Measurements from ENCODE around the gene DOK3. TPM values are rescaled to one million over a fixed set of nuclear protein-coding genes. Genes with fewer than 3 reads are reported as not detected.

The DOK3 gene
- total and polyA plus RNA-seq, 2 experiments from 2014 or later, result 2.2 to 11.1 TPM

- TF ChIP-seq JUNB (IDR thresholded peaks at IDR 0.05; ENCODE audit: unreplicated experiment) (no peak), EZH2 (IDR thresholded peaks at IDR 0.05; ENCODE audit: low read depth, unreplicated experiment) (no peak), CTCF (conservative IDR thresholded peaks at IDR 0.05; ENCODE audit: low read depth in 2 of 2) (no peak)
- TF ChIP-seq, protein P1, sequence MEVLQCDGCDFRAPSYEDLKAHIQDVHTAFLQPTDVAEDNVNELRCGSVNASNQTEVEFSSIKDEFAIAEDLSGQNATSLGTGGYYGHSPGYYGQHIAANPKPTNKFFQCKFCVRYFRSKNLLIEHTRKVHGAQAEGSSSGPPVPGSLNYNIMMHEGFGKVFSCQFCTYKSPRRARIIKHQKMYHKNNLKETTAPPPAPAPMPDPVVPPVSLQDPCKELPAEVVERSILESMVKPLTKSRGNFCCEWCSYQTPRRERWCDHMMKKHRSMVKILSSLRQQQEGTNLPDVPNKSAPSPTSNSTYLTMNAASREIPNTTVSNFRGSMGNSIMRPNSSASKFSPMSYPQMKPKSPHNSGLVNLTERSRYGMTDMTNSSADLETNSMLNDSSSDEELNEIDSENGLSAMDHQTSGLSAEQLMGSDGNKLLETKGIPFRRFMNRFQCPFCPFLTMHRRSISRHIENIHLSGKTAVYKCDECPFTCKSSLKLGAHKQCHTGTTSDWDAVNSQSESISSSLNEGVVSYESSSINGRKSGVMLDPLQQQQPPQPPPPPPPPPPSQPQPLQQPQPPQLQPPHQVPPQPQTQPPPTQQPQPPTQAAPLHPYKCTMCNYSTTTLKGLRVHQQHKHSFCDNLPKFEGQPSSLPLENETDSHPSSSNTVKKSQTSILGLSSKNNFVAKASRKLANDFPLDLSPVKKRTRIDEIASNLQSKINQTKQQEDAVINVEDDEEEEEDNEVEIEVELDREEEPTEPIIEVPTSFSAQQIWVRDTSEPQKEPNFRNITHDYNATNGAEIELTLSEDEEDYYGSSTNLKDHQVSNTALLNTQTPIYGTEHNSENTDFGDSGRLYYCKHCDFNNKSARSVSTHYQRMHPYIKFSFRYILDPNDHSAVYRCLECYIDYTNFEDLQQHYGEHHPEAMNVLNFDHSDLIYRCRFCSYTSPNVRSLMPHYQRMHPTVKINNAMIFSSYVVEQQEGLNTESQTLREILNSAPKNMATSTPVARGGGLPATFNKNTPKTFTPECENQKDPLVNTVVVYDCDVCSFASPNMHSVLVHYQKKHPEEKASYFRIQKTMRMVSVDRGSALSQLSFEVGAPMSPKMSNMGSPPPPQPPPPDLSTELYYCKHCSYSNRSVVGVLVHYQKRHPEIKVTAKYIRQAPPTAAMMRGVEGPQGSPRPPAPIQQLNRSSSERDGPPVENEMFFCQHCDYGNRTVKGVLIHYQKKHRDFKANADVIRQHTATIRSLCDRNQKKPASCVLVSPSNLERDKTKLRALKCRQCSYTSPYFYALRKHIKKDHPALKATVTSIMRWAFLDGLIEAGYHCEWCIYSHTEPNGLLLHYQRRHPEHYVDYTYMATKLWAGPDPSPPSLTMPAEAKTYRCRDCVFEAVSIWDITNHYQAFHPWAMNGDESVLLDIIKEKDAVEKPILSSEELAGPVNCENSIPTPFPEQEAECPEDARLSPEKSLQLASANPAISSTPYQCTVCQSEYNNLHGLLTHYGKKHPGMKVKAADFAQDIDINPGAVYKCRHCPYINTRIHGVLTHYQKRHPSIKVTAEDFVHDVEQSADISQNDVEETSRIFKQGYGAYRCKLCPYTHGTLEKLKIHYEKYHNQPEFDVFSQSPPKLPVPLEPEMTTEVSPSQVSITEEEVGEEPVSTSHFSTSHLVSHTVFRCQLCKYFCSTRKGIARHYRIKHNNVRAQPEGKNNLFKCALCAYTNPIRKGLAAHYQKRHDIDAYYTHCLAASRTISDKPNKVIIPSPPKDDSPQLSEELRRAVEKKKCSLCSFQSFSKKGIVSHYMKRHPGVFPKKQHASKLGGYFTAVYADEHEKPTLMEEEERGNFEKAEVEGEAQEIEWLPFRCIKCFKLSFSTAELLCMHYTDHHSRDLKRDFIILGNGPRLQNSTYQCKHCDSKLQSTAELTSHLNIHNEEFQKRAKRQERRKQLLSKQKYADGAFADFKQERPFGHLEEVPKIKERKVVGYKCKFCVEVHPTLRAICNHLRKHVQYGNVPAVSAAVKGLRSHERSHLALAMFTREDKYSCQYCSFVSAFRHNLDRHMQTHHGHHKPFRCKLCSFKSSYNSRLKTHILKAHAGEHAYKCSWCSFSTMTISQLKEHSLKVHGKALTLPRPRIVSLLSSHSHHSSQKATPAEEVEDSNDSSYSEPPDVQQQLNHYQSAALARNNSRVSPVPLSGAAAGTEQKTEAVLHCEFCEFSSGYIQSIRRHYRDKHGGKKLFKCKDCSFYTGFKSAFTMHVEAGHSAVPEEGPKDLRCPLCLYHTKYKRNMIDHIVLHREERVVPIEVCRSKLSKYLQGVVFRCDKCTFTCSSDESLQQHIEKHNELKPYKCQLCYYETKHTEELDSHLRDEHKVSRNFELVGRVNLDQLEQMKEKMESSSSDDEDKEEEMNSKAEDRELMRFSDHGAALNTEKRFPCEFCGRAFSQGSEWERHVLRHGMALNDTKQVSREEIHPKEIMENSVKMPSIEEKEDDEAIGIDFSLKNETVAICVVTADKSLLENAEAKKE (CRISPR knock-in tag; IDR thresholded peaks at IDR 0.05), result no peak
Observed at GRCh38 chr5:177550122-177550521, 40.5 kb upstream of the DOK3 start (continued).

DNA sequence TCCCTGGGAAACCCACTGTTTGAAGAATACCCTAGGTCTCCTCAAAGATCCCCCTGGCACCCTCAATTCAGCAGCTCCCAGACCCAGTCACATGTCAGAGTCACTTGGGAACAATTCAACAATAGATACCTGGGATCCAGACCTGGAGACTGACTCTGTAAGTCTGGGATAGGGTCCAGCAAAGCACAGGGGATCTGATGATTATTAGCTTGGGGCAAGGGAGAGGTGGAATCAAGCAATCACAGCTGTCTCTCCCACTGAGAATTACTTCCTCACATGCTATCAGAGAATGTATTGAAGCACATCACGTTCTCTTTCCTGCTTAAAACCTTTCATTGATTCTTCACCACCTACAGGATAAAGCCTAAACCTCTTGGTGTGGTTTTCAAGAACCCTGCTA is 38.9 kb upstream of the DOK3 start:
- H3K4me1 Mint-ChIP-seq, result peaks cover 23% of the 10 kb centered on the region
- no peak for ATAC-seq
- Histone ChIP-seq H3K27ac (ENCODE audit: low read depth) (no peak overlapping the region), H2AFZ (no peak overlapping the region), H3K79me2 (replicated peaks; ENCODE audit: insufficient read depth) (peaks cover 98% of the 10 kb centered on the region), H3K27me3 (ENCODE audit: insufficient read depth) (no peaks in the 10 kb centered on the region), H3F3A (replicated peaks; ENCODE audit: low read depth) (0 out of 2 replicates have a peak, but pooled peaks cover 4% of the 10 kb centered on the region), H3K9me2 (ENCODE audit: insufficient read depth) (no peaks in the 10 kb centered on the region), H4K20me1 (replicated peaks; ENCODE audit: insufficient read depth) (peaks cover 72% of the 10 kb centered on the region), H3K4me2 (no peak overlapping the region), H3K4me1 (ENCODE audit: insufficient read depth) (peaks cover 4% of the 10 kb centered on the region; the same call in 1 of the 2 replicates), H3K4me3 (no peak overlapping the region), H3K36me3 (ENCODE audit: insufficient read depth) (peaks cover 11% of the 10 kb centered on the region; the same call in 1 of the 2 replicates)
- peaks cover 27% of the 10 kb centered on the region for H3K36me3 Mint-ChIP-seq (ENCODE audit: low read depth)
- H3K27ac Mint-ChIP-seq, result no peak overlapping the region
- no peaks in the 10 kb centered on the region for H3K9me3 Mint-ChIP-seq
- DNase-seq (ENCODE audit: low spot score), result no peak
- H3K4me3 Mint-ChIP-seq, result no peak overlapping the region
- peaks cover 6% of the 10 kb centered on the region for H3K27me3 Mint-ChIP-seq (ENCODE audit: insufficient read depth, low read depth, poor library complexity)
- TF ChIP-seq EZH2 (IDR thresholded peaks at IDR 0.05; ENCODE audit: low read depth, unreplicated experiment) (no peak), ZNF331 (CRISPR knock-in tag; IDR thresholded peaks at IDR 0.05; ENCODE audit: low read depth) (no peak), STAT1 (IDR thresholded peaks at IDR 0.05; ENCODE audit: unreplicated experiment) (no peak), EZH2phosphoT487 (IDR thresholded peaks at IDR 0.05; ENCODE audit: unreplicated experiment) (no peak), CREB1 (CRISPR knock-in tag; IDR thresholded peaks at IDR 0.05; ENCODE audit: low read depth) (no peak), ZNF114 (CRISPR knock-in tag; IDR thresholded peaks at IDR 0.05) (no peak)
- TF ChIP-seq, protein P2, sequence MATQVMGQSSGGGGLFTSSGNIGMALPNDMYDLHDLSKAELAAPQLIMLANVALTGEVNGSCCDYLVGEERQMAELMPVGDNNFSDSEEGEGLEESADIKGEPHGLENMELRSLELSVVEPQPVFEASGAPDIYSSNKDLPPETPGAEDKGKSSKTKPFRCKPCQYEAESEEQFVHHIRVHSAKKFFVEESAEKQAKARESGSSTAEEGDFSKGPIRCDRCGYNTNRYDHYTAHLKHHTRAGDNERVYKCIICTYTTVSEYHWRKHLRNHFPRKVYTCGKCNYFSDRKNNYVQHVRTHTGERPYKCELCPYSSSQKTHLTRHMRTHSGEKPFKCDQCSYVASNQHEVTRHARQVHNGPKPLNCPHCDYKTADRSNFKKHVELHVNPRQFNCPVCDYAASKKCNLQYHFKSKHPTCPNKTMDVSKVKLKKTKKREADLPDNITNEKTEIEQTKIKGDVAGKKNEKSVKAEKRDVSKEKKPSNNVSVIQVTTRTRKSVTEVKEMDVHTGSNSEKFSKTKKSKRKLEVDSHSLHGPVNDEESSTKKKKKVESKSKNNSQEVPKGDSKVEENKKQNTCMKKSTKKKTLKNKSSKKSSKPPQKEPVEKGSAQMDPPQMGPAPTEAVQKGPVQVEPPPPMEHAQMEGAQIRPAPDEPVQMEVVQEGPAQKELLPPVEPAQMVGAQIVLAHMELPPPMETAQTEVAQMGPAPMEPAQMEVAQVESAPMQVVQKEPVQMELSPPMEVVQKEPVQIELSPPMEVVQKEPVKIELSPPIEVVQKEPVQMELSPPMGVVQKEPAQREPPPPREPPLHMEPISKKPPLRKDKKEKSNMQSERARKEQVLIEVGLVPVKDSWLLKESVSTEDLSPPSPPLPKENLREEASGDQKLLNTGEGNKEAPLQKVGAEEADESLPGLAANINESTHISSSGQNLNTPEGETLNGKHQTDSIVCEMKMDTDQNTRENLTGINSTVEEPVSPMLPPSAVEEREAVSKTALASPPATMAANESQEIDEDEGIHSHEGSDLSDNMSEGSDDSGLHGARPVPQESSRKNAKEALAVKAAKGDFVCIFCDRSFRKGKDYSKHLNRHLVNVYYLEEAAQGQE (IDR thresholded peaks at IDR 0.05; ENCODE audit: unreplicated experiment), result no peak
